CD4-positive, CD25-positive, alpha-beta regulatory T cell (primary cell): ENCODE measurements around the gene HYDIN. TPM values are rescaled to one million over a fixed set of nuclear protein-coding genes. Genes with fewer than 3 reads are reported as not detected.
"Not testable (repeated sequence)": the region's sequence is repeated elsewhere in the genome, so short reads cannot be mapped to it uniquely, and the experiment has no call there.

Experiments
- ATAC-seq, 2 donors: fragments of 150-1000 bp; cut with Tn5 transposase; one replicate each; pipeline ENCODE4 v1.10.0; 2021; ENCODE audit warnings: low read depth in 2 of 2, moderate number of reproducible peaks in 2 of 2, moderate library complexity in 1 of 2
- DNase-seq, 3 donors: peaks; one replicate each; pipeline versions ENCODE4 v3.0.0 to v3.0.0-alpha.2; 2012 to 2022; ENCODE audit warnings: mixed read lengths in 1 of 3
- H3K27ac ChIP-seq: one replicate; pipeline ENCODE4 v1.7.0; 2013; ENCODE audit warnings: mild to moderate bottlenecking, low read length; ENCODE audit not compliant: insufficient read depth, poor library complexity, severe bottlenecking
- H3K27me3 ChIP-seq: one replicate; pipeline ENCODE4 v1.7.0; 2013; ENCODE audit warnings: low read length; ENCODE audit not compliant: control insufficient read depth, insufficient read depth
- H3K36me3 ChIP-seq: one replicate; pipeline ENCODE4 v1.7.0; 2013; ENCODE audit warnings: mild to moderate bottlenecking, low read length, moderate library complexity; ENCODE audit not compliant: control insufficient read depth, insufficient read depth
- H3K4me1 ChIP-seq: 2 replicates; pipeline ENCODE4 v1.7.0; 2013; ENCODE audit warnings: mild to moderate bottlenecking, low read length; ENCODE audit not compliant: insufficient read depth, control insufficient read depth, poor library complexity, severe bottlenecking
- H3K4me3 ChIP-seq: one replicate; pipeline ENCODE4 v1.7.0; 2013; ENCODE audit warnings: low read depth, mild to moderate bottlenecking, low read length, moderate library complexity
- H3K9me3 ChIP-seq, 2 experiments: 1 replicate in 1 of 2; 2 replicates in 1 of 2; pipeline ENCODE4 v1.7.0; 2013; ENCODE audit warnings: low read length in 2 of 2, mild to moderate bottlenecking in 1 of 2, moderate library complexity in 1 of 2; ENCODE audit not compliant: control insufficient read depth in 2 of 2
- H3K27ac Mint-ChIP-seq, 3 donors: one replicate each; pipeline ENCODE4 v1.8.0; 2020 to 2022; ENCODE audit warnings: mild to moderate bottlenecking in 3 of 3, mixed read lengths in 3 of 3, moderate library complexity in 2 of 3
- H3K27me3 Mint-ChIP-seq: one replicate; pipeline ENCODE4 v1.8.0; 2022; ENCODE audit warnings: mild to moderate bottlenecking, mixed read lengths
- H3K36me3 Mint-ChIP-seq: one replicate; pipeline ENCODE4 v1.8.0; 2020; ENCODE audit warnings: mixed read lengths
- H3K4me1 Mint-ChIP-seq, 4 donors: one replicate each; pipeline ENCODE4 v1.8.0; 2020 to 2022; ENCODE audit warnings: mixed read lengths in 4 of 4, mild to moderate bottlenecking in 1 of 4
- H3K4me3 Mint-ChIP-seq, 4 donors: one replicate each; pipeline ENCODE4 v1.8.0; 2020 to 2022; ENCODE audit warnings: mild to moderate bottlenecking in 4 of 4, mixed read lengths in 4 of 4, moderate library complexity in 3 of 4
- H3K9me3 Mint-ChIP-seq, 7 donors: one replicate each; pipeline ENCODE4 v1.8.0; 2020 to 2022; ENCODE audit warnings: mixed read lengths in 7 of 7, mild to moderate bottlenecking in 3 of 7, moderate library complexity in 2 of 7
- polyA plus RNA-seq, 4 donors: library from polyadenylated mRNA; unstranded; fragments of 300-500 nt; fragmentation: Illumina TruSeq; gene quantifications; one replicate each; pipeline ENCODE4 v1.2.3, GENCODE V29; 2021
- total RNA-seq: library from RNA; stranded (reverse); gene quantifications from one replicate; pipeline ENCODE4 v1.2.3, GENCODE V29; 2022

The HYDIN gene
- total and polyA plus RNA-seq, 5 donors from 2014 or later = not detected

- H3K4me1 Mint-ChIP-seq, H3K27ac Mint-ChIP-seq, H3K27ac ChIP-seq, H3K9me3 Mint-ChIP-seq, H3K27me3 Mint-ChIP-seq, H3K4me1 ChIP-seq, H3K36me3 Mint-ChIP-seq, H3K9me3 ChIP-seq, DNase-seq, H3K36me3 ChIP-seq, H3K27me3 ChIP-seq, ATAC-seq, H3K4me3 Mint-ChIP-seq, H3K4me3 ChIP-seq: not testable (repeated sequence)
Observed at GRCh38 chr16:71083573-71083972, 146.9 kb downstream of the HYDIN start.

GRCh38 chr16:71080777-71081176, 149.7 kb downstream of the HYDIN start:
- H3K36me3 Mint-ChIP-seq, H3K9me3 ChIP-seq, H3K4me3 ChIP-seq, H3K27ac ChIP-seq, H3K4me3 Mint-ChIP-seq, H3K9me3 Mint-ChIP-seq, ATAC-seq, H3K27ac Mint-ChIP-seq, DNase-seq, H3K36me3 ChIP-seq, H3K27me3 ChIP-seq, H3K4me1 ChIP-seq, H3K4me1 Mint-ChIP-seq, H3K27me3 Mint-ChIP-seq: not testable (repeated sequence)

- H3K27ac Mint-ChIP-seq, H3K9me3 Mint-ChIP-seq, DNase-seq, H3K4me3 Mint-ChIP-seq, H3K36me3 Mint-ChIP-seq, H3K27ac ChIP-seq, H3K36me3 ChIP-seq, H3K4me3 ChIP-seq, H3K4me1 ChIP-seq, H3K27me3 ChIP-seq, ATAC-seq, H3K4me1 Mint-ChIP-seq, H3K9me3 ChIP-seq, H3K27me3 Mint-ChIP-seq: not testable (repeated sequence)
Observed at GRCh38 chr16:71080262-71080661, 150.3 kb downstream of the HYDIN start.

GRCh38 chr16:71070651-71071050, 159.9 kb downstream of the HYDIN start:
- H3K4me1 ChIP-seq, H3K4me3 ChIP-seq, H3K27ac Mint-ChIP-seq, H3K27ac ChIP-seq, DNase-seq, H3K27me3 ChIP-seq, H3K4me1 Mint-ChIP-seq, ATAC-seq, H3K36me3 ChIP-seq, H3K9me3 ChIP-seq, H3K9me3 Mint-ChIP-seq, H3K27me3 Mint-ChIP-seq, H3K4me3 Mint-ChIP-seq, H3K36me3 Mint-ChIP-seq: not testable (repeated sequence)

GRCh38 chr16:71069842-71070241, 160.7 kb downstream of the HYDIN start:
- not testable (repeated sequence) for H3K27me3 Mint-ChIP-seq, H3K27me3 ChIP-seq, H3K4me3 ChIP-seq, H3K4me3 Mint-ChIP-seq, H3K4me1 ChIP-seq, H3K27ac Mint-ChIP-seq, DNase-seq, H3K36me3 ChIP-seq, H3K9me3 Mint-ChIP-seq, H3K4me1 Mint-ChIP-seq, H3K9me3 ChIP-seq, H3K36me3 Mint-ChIP-seq, H3K27ac ChIP-seq, ATAC-seq

GRCh38 chr16:71053897-71054609, 176.5 kb downstream of the HYDIN start:
- H3K9me3 Mint-ChIP-seq, H3K27ac Mint-ChIP-seq, H3K4me3 ChIP-seq, H3K4me1 Mint-ChIP-seq, H3K27ac ChIP-seq, ATAC-seq, H3K36me3 ChIP-seq, H3K36me3 Mint-ChIP-seq, H3K27me3 ChIP-seq, H3K27me3 Mint-ChIP-seq, DNase-seq, H3K9me3 ChIP-seq, H3K4me1 ChIP-seq, H3K4me3 Mint-ChIP-seq: not testable (repeated sequence)

GRCh38 chr16:71050307-71050706, 180.2 kb downstream of the HYDIN start:
- ATAC-seq, H3K4me1 ChIP-seq, H3K9me3 ChIP-seq, H3K27ac Mint-ChIP-seq, H3K27me3 ChIP-seq, H3K36me3 Mint-ChIP-seq, H3K4me1 Mint-ChIP-seq, H3K27me3 Mint-ChIP-seq, H3K36me3 ChIP-seq, H3K9me3 Mint-ChIP-seq, H3K4me3 Mint-ChIP-seq, DNase-seq, H3K4me3 ChIP-seq, H3K27ac ChIP-seq: not testable (repeated sequence)

GRCh38 chr16:71039368-71040111, 191.0 kb downstream of the HYDIN start:
- not testable (repeated sequence) for H3K4me1 ChIP-seq, DNase-seq, H3K9me3 Mint-ChIP-seq, H3K36me3 ChIP-seq, H3K27me3 Mint-ChIP-seq, ATAC-seq, H3K4me3 Mint-ChIP-seq, H3K4me3 ChIP-seq, H3K27ac ChIP-seq, H3K9me3 ChIP-seq, H3K36me3 Mint-ChIP-seq, H3K27me3 ChIP-seq, H3K4me1 Mint-ChIP-seq, H3K27ac Mint-ChIP-seq
